DMS 273 treated with DMSO at 0.1 percent for 48 hours (cell line): ENCODE results near the gene USP30.
"Not testable (repeated sequence)": the region's sequence is repeated elsewhere in the genome, so short reads cannot be mapped to it uniquely, and the experiment has no call there.

Source experiments
- DNase-seq: peaks from one replicate; lab custom pipeline; 2025; lab: John Stamatoyannopoulos, UW

Gene USP30, protein sequence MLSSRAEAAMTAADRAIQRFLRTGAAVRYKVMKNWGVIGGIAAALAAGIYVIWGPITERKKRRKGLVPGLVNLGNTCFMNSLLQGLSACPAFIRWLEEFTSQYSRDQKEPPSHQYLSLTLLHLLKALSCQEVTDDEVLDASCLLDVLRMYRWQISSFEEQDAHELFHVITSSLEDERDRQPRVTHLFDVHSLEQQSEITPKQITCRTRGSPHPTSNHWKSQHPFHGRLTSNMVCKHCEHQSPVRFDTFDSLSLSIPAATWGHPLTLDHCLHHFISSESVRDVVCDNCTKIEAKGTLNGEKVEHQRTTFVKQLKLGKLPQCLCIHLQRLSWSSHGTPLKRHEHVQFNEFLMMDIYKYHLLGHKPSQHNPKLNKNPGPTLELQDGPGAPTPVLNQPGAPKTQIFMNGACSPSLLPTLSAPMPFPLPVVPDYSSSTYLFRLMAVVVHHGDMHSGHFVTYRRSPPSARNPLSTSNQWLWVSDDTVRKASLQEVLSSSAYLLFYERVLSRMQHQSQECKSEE

DNA sequence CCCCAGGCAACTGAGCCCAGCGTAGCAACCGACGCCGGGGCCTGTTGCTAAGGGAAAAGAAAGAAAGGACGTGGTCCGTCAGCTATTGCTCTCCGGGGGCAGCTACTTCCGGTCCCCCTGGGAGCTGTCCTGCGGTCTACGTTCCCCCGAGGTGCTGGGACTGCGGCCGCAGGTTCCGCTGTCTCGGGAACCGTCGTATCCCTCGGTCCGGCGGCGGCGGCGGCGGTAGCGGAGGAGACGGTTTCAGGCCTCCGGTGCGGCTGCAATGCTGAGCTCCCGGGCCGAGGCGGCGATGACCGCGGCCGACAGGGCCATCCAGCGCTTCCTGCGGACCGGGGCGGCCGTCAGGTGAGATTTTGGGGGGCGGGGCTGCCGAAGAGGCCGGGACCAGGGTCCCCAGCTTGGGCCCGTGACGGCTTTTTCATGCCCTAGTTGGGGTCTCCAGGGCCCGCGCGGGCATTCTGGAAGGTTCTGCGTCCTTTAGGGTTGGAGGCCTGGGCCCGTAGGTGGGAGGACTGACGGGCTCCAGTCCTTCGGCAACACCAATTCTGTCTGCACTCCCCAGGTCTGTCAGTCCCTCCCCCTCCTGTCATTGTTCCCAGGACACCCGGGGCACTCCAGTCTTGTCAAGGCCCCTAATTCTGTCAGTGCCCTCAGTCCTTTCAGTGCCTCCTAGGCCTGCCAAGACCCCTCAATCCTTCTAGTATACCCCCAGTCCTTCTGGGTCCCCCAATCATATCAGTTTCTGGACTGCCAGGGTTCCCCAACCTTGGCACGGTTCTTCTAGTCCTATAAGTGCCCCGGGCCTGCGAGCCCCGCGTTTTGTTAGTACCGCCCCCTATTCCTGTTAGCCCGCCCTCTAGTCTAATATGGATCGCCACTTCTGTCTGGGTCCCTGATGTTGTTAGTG lies at the start of gene USP30:
Gene USP30 (plus strand): TSS at position 163 of the 910 bp plus-strand sequence. CDS start 103 bp downstream, at position 266.
- peak; percentile 33 for DNase-seq

DNA sequence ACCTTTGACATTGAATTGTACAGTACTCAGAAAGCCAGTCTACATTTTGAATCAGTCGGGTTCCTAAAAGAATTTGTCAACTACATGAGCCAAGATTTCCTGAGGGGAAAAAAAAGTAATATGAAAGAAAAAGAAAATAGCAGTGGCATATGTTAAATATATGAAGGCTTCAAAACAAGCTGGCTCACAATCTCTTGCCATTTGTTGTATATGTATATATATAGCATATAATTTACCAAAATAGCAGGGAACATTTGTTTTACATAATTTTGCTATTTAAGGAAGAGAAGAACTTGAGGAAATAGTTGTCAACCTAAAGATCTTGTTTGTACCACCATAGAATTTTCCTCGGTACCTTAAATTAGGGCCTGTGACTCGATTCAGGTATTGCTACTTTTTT lies 48.4 kb upstream of the USP30 start:
- DNase-seq = no peak

- DNase-seq = no peak
These were observed 42.6 kb upstream of the USP30 start for GRCh38 chr12:109009766-109010165.

DNA sequence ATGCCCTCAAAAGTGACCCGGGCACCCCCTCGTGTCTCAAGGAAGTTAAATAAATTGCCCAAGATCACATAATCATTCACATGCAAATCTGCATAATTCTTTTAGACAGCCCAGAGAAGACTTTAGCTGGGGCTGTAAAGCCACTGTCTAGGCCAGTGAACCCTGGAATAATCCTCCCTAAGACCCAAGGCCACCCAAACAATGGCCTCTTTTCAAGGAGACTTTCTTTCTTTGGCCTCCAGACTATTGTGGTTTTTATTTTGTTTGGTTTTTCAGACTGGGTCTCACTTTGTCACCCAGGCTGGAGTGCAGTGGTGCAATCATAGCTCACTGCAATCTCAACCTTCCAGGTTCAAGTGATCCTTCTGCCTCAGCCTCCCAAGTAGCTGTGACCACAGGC lies 42.1 kb upstream of the USP30 start:
- DNase-seq = no peak

DNA sequence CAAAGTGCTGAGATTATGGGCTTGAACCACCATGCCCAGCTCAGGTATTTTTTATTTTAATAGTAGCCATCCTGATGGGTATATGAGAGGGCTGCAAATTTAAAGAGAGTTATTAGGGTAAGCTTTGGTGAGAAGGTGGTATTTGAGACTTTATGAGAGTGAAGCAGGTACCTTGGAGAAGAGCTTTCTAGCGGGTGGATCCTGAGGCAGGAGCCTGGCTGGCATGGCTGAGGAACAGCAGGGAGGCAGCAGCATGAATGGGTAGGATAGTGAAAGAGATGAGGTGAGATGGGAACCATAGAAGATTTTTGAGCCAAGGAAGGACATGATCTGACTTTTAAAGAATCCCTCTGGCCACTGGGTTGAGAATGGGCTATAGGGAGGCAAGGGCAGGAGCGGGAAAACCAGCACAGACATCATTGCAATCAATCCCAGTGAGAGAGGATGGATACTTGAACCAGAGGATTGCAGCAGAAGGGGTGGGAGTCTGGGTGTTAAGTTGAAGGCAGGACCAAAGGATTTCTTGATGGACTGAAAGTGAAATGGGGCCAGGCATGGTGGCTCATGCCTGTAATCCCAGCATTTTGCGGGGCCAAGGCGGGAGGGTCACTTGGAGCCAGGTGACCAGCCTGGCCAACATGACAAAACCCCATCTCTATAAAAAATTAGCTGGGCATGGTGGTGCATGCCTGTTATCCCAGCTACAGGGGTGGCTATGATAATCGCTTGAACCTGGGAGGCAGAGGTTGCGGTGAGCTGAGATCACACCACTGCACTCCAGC lies 37.2 kb upstream of the USP30 start:
- DNase-seq = no peak

DNA sequence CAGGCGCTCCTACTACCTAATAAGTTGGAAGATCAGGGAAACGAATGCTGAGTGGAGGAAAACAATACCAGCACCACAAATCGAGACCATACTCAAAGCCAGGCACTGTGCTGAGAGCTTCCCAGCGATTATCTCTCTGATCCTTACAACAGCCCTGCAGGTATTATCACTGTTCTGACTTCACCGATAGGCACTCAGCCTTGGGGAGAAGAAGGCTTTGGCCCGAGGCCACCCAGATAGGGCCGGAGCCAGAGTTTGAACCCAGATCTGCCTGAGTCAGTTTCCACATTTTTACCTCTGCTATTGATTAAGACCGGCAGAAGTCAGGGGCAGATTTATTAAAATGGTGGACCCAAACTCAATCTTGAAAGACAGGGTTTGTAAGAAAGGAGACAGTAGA lies 36.4 kb upstream of the USP30 start:
- DNase-seq = no peak

DNA sequence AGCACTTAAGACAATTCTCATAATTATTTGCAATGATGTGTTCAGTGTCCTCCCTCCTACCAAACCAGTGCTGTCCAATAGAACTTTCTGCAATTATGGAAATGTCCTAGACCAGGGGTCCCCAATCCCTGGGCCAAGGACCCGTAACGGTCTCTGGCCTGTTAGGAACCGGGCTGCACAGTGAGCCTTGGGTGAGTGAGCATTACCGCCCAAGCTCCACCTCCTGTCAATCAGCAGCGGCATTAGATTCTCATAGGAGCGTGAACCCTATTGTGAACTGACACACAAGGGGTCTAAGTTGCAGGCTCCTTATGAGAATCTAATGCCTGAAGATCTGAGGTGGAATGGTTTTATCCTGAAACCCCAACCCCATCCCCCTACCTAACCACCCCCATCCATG lies 35.4 kb upstream of the USP30 start:
- DNase-seq = no peak

GRCh38 chr12:109018296-109018695 lies 34.1 kb upstream of the USP30 start:
- DNase-seq = no peak

DNA sequence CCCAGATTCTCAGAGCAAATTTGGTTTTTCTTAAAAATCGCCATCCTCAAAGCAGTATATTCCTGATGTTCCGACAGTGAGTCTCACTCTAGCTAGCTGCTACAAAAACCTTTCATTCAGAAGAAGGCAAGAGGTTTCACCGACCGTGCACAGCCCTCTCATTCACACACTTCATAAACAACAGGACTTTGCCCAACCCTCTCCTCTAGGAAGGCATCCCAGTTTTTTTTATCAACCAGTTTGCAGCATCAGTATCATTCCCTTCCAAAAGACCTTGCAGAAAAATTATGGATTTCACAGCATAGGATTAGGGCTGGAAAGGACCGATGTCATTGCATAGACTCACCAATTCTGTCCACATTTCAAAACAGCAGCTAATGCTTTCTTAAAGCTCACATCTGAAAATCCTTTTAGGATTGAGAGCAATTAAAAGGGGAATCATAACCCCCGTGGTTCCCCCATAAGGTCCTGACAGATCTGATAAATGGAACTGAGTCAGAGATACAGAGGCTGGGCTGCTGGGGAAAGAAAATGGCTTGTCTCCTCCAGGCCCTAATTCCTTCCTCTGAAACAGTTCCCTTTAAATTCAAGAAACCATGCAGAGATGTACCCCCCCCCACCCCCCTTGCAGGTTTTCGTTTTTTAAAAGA lies 32.1 kb upstream of the USP30 start:
- no peak for DNase-seq

DNA sequence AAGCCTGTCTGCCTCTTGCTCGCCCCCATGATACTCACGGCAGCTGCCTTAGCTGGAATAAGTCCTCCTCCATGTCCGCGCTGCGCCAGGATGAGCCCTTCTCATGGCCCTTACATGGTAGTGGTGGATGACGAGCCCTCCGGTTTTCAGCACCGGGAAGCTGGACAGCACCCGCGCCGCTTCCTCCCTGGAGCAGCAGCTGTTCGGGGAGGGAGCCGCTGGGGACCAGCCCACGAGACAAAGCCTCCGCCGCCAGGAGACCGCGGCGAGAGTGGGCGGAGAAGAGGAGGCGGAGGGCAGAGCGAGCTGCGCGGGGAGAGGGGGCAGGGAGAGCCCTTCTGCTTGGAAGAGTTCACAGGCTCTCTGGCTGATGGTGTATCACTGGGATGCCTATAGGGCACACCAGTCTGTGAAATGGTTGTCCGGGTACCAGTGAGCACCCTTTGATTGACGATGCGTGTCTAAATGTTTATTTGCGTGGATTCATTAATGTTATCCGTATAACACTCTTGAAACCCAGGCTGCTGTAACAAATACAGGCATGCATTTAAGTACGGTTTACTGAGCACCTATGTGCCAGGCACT lies 31.5 kb upstream of the USP30 start, which contains the start of gene SVOP:
Gene SVOP (minus strand): TSS at position 273 of the 585 bp plus-strand sequence. CDS start 200 bp downstream, at position 73.
- DNase-seq = peak; percentile 61

GRCh38 chr12:109027767-109028166 lies 24.6 kb upstream of the USP30 start:
- DNase-seq = no peak

GRCh38 chr12:109028624-109029023 lies 23.8 kb upstream of the USP30 start:
- not testable (repeated sequence) for DNase-seq

GRCh38 chr12:109029411-109029810 lies 23.0 kb upstream of the USP30 start:
- no peak for DNase-seq

DNA sequence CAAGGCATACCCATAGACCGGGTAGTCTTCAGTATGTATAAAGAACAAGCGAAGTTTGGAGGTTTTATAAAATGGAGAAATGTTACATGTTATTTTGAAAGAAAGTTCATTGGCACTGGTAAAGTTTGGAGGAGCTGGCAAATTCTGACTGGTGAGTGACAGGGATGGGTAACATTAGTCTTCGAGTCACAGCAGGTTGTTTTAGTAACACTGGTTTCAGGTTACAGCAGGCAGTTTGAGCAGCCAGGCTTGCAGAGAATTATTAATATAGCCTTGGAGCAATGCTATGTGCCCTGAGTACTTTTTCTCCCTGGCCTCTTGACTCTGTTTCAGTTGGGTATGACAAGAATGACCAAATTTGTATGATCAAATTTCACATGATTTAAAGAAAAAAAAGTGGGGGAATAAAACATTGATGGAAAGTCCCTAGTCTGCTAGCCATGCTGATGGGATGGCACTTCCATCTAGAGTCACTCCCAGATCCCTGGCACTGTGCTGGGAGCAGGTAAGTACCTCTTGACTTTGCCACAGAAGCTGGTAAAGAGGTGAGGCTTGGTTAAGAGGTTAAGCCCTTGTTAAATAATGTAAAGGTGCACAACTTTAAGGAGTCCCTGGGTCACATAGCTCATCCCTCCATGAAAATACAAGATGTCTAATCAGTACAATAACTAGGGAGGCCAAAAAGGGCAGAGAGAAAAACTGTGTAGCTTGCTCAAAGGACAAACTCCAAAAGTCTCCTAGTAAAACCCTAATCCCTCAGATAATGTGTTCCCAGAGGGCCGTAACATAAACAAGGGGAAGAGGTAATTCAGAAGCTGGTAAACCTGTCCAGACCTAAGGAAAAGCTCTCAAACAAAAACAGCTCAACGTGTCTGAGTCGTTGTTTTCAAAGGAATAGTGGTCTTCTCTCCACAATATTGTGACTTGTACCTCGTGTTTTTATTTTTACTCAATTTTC lies 18.9 kb upstream of the USP30 start:
- DNase-seq = peak; percentile 1

DNA sequence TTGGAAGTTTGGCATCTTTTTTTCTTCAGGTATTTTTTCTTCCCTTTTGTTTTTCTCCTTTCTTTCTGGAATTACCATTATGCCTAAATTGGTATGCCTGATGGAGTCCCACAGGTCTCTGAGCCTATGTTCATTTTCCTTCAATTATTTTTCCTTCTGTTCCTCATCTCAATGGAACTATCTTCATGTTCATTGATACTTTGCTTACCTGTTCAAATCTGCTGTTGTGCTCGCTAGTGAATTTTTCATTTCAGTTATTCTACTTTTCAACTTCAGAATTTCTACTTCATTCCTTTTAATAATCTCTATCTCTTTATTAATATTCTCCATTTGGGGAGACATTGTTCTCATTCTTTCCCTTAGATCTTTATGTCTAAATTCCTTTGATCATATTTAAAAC lies 15.4 kb upstream of the USP30 start:
- no peak for DNase-seq

- no peak for DNase-seq
These were observed 8.1 kb upstream of the USP30 start for GRCh38 chr12:109044241-109044640.

DNA sequence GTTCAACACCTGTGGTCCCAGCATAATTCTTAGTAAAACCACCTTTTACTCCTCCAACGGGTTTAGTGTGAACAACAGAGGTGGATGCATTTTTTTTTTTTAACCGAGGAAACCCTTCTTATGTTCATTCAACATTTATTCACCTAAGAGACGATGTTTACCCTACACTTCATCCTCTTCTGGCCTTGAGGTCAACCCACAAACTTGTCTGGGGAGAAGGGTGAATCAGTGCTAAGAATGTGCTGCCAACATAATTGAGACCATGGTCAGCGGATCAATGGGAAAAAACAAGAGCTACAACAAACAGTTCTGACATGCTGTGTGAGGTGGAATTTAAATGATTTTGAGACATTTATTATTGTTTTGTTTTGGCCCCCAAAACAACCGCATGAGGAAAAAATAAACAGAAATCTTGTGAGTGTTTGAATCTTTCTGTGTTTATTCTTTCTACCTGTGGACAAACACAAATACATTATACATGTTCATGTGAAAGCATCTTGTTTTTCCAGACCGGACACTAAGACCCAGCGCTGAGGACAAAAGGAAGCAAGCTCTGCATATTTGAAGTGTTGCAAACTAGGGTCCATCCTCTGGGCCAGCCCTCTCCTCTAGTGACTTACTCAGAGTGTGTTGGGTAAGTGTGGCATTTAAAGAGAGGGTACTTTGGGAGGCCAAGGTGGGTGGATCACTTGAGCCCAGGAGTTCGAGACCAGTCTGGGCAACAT lies 5.1 kb upstream of the USP30 start:
- DNase-seq = no peak

DNA sequence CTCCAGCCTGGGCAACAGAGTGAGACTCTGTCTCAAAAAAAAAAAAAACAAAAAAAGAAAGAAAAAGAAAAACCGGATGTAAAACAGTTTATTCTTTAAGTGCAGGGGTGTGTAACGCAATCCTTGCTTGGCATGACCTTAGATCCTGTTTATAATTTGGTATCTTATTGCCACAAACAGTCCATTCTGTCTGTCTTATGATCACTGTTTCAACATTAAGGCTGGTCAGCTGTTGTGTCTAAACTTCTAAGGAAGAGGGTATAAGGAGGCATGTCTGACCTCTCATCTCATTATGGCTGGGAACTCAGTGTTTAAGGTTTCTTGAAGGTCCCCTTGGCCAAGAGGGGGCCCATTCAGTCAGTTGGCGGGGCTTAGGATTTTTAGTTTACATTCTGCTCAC lies 3.7 kb upstream of the USP30 start:
- DNase-seq = not testable (repeated sequence)

DNA sequence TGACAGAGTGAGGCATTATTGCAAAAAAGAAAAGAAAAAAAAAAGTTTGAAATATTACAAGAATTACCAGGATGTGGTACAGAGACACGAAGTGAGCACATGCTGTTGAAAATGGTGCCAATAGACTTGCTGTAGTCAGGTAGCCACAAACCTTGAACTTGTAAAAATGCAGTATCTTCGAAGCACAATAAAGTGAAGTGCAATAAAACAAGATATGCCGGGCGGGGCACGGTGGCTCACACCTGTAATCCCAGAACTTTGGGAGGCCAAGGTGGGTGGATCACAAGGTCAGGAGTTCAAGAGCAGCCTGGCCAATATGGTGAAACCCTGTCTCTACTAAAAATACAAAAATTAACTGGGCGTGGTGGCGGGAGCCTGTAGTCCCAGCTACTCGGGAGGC lies 2.6 kb upstream of the USP30 start:
- DNase-seq = not testable (repeated sequence)
